ENCODE measurements around the gene SLC27A5.
"Not testable (repeated sequence)": the region's sequence is repeated elsewhere in the genome, so short reads cannot be mapped to it uniquely, and the experiment has no call there.

SLC27A5 gene

GRCh38 chr19:58466760-58467589 lies 44.8 kb downstream of the SLC27A5 start, which contains the start of gene ZNF324:
Gene ZNF324, plus strand, starts transcription at chr19:58467080. Its CDS starts 2,106 bp downstream, at chr19:58469186.
- Mint-ChIP-seq H3K4me3 (peak within 1 kb of the TSS; percentile 83 to 96), H3K27me3 (no peaks in the 10 kb centered on the region), H3K9me3 (no peaks in the 10 kb centered on the region), H3K4me1 (peaks cover 20 to 31% of the 10 kb centered on the region in 2 donors), H3K27ac (peak within 1 kb of the TSS; percentile 94), H3K36me3 (peaks cover 13 to 30% of the 10 kb centered on the region in 2 donors)
- peak; percentile 95 for DNase-seq
- ATAC-seq (replicated peaks) = peak; percentile 93 to 96

GRCh38 chr19:58466089-58466759 lies 45.6 kb downstream of the SLC27A5 start:
- Mint-ChIP-seq H3K36me3 (peaks cover 13 to 28% of the 10 kb centered on the region in 2 donors), H3K4me1 (peaks cover 20 to 31% of the 10 kb centered on the region in 2 donors), H3K4me3 (peak overlapping the region; percentile 83 to 96), H3K27me3 (no peaks in the 10 kb centered on the region), H3K27ac (peak overlapping the region; percentile 94), H3K9me3 (no peaks in the 10 kb centered on the region)
- peak; percentile 18 for DNase-seq
- ATAC-seq (replicated peaks) = peak; percentile 14 to 18

- no peaks in the 10 kb centered on the region for H3K27me3 Mint-ChIP-seq
- DNase-seq (no peak), ATAC-seq (replicated peaks) (no peak)
- peaks cover 25 to 42% of the 10 kb centered on the region in 2 donors for H3K36me3 Mint-ChIP-seq
- H3K9me3 Mint-ChIP-seq = no peaks in the 10 kb centered on the region
- H3K4me3 Mint-ChIP-seq = no peak overlapping the region
- no peak overlapping the region for H3K27ac Mint-ChIP-seq
- H3K4me1 Mint-ChIP-seq = peaks cover 0 to 11% of the 10 kb centered on the region in 2 donors
These were observed 51.8 kb downstream of the SLC27A5 start for GRCh38 chr19:58460039-58460438.

- no peak overlapping the region for H3K27ac Mint-ChIP-seq
- ATAC-seq (replicated peaks) (no peak), DNase-seq (no peak)
- H3K36me3 Mint-ChIP-seq = peaks cover 38 to 60% of the 10 kb centered on the region in 2 donors
- peaks cover 16 to 21% of the 10 kb centered on the region in 2 donors for H3K4me1 Mint-ChIP-seq
- no peak overlapping the region for H3K4me3 Mint-ChIP-seq
- no peaks in the 10 kb centered on the region for H3K9me3 Mint-ChIP-seq
- H3K27me3 Mint-ChIP-seq = no peaks in the 10 kb centered on the region
These were observed 55.7 kb downstream of the SLC27A5 start for GRCh38 chr19:58456111-58456510.

- Mint-ChIP-seq H3K36me3 (peaks cover 38 to 58% of the 10 kb centered on the region in 2 donors), H3K9me3 (no peaks in the 10 kb centered on the region), H3K27me3 (no peaks in the 10 kb centered on the region), H3K4me1 (peaks cover 23 to 27% of the 10 kb centered on the region in 2 donors), H3K4me3 (no peak overlapping the region), H3K27ac (no peak overlapping the region)
- no peak for DNase-seq
- no peak for ATAC-seq (replicated peaks)
These were observed 56.5 kb downstream of the SLC27A5 start for GRCh38 chr19:58455306-58455705.

- Mint-ChIP-seq H3K27me3 (no peaks in the 10 kb centered on the region), H3K4me1 (peaks cover 23 to 27% of the 10 kb centered on the region in 2 donors), H3K4me3 (peak overlapping the region in 1 of 2 donors; percentile 10), H3K27ac (no peak overlapping the region), H3K9me3 (peaks cover 0 to 2% of the 10 kb centered on the region in 2 donors), H3K36me3 (peaks cover 37 to 50% of the 10 kb centered on the region in 2 donors)
- DNase-seq = no peak
- ATAC-seq (replicated peaks) = no peak
These were observed 58.0 kb downstream of the SLC27A5 start for GRCh38 chr19:58453743-58454142.

- Mint-ChIP-seq H3K9me3 (peaks cover 7% of the 10 kb centered on the region in 2 donors), H3K27ac (peak within 1 kb of the TSS; percentile 86), H3K4me3 (peak within 1 kb of the TSS; percentile 90 to 95), H3K36me3 (peaks cover 28 to 40% of the 10 kb centered on the region in 2 donors), H3K4me1 (peaks cover 23 to 27% of the 10 kb centered on the region in 2 donors), H3K27me3 (peaks cover 12 to 15% of the 10 kb centered on the region in 2 donors)
- DNase-seq (peak; percentile 94), ATAC-seq (replicated peaks) (peak; percentile 98 to 99)
These were observed 60.3 kb downstream of the SLC27A5 start, which contains the start of gene ZNF324B for GRCh38 chr19:58451358-58452101. Gene ZNF324B, plus strand, starts transcription at chr19:58451622. Its CDS starts 2,080 bp downstream, at chr19:58453702.

GRCh38 chr19:58450856-58451357 lies 60.9 kb downstream of the SLC27A5 start:
- peak; percentile 18 to 21 for ATAC-seq (replicated peaks)
- Mint-ChIP-seq H3K9me3 (peaks cover 7% of the 10 kb centered on the region in 2 donors), H3K27me3 (peaks cover 12 to 16% of the 10 kb centered on the region in 2 donors), H3K36me3 (peaks cover 24 to 35% of the 10 kb centered on the region in 2 donors), H3K4me3 (peak overlapping the region; percentile 90 to 95), H3K4me1 (peaks cover 23 to 27% of the 10 kb centered on the region in 2 donors), H3K27ac (peak overlapping the region; percentile 86)
- no peak for DNase-seq

GRCh38 chr19:58449980-58450379 lies 61.8 kb downstream of the SLC27A5 start:
- not testable (repeated sequence) for H3K9me3 Mint-ChIP-seq

GRCh38 chr19:58448860-58449259 lies 62.9 kb downstream of the SLC27A5 start:
- H3K4me1 Mint-ChIP-seq = peaks cover 20% of the 10 kb centered on the region in 2 donors

More at GRCh38 chr19:58449980-58450379, 61.8 kb downstream of the SLC27A5 start:
- H3K27ac Mint-ChIP-seq; DNase-seq; H3K4me3 Mint-ChIP-seq; ATAC-seq (replicated peaks): not testable (repeated sequence)
- Mint-ChIP-seq H3K4me1 (peaks cover 23 to 27% of the 10 kb centered on the region in 2 donors), H3K27me3 (peaks cover 12 to 16% of the 10 kb centered on the region in 2 donors), H3K36me3 (peaks cover 19 to 30% of the 10 kb centered on the region in 2 donors)

More at GRCh38 chr19:58448860-58449259, 62.9 kb downstream of the SLC27A5 start:
- H3K4me3 Mint-ChIP-seq; ATAC-seq (replicated peaks); DNase-seq; H3K9me3 Mint-ChIP-seq; H3K27ac Mint-ChIP-seq: not testable (repeated sequence)
- Mint-ChIP-seq H3K27me3 (peaks cover 12 to 26% of the 10 kb centered on the region in 2 donors), H3K36me3 (peaks cover 10 to 20% of the 10 kb centered on the region in 2 donors)

All from stimulated activated naive B cell treated with anti-CD40 and anti-IgM and Interleukin-4, amounts not matched to agents 10 μg/mL and 1 μg/mL and 100 μg/mL, for 72 hours (primary cell).